Stimulated activated CD8-positive, alpha-beta memory T cell treated with anti-CD3 and anti-CD28 coated beads, Interleukin-4, amount 100 ng/mL, for 4 hours (primary cell): ENCODE data around the gene SRRM5.
"Not testable (repeated sequence)": the region's sequence is repeated elsewhere in the genome, so short reads cannot be mapped to it uniquely, and the experiment has no call there.

Source experiments
- DNase-seq, 2 donors: peaks; one replicate each; pipeline ENCODE4 v3.0.0-alpha.2; 2020; ENCODE audit warnings: low read depth in 2 of 2, low spot score in 1 of 2

The SRRM5 gene

DNA sequence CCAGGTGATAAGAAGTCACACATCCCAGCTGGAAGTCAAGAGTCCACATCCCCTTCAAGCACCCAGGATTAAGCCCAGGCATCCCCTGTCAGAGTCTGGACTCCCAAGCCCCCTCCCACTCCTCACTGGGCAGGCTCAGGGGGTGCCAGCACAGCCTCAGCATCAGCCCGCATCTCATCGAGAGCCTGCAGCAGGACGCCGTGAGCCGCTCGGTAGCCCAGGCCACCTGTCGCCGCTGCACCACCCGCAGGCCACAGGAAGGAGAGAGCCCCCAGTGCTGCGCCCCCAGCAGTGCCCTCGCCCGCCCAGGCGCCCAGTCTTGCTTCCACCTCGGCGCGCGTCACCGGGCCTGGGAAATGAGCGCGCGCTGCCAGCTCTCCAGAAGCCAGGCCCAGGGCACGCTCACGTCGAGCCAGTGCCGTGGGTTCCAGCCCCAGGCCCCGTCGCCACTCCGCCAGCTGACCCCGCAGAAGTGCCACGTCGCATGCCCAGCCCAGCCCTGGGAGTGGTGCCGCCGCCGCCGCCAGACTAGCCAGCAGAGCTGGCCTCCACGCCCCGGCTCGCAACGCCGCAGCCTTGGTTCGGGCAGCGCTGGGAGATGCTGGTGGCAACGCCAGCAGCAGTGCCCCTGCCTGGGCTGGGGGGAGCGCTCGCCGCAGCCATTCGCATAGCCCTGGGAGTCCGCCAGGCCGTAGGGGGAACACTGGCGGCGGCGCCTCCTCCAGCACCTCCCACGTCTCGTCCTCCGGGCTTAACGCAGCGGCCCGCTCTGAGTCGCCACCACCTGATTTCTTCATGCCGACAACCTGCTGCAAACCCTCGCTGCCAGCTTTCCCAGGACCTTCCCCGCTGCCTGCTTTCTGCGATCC lies 19.8 kb upstream of the SRRM5 start:
- no peak for DNase-seq

DNA sequence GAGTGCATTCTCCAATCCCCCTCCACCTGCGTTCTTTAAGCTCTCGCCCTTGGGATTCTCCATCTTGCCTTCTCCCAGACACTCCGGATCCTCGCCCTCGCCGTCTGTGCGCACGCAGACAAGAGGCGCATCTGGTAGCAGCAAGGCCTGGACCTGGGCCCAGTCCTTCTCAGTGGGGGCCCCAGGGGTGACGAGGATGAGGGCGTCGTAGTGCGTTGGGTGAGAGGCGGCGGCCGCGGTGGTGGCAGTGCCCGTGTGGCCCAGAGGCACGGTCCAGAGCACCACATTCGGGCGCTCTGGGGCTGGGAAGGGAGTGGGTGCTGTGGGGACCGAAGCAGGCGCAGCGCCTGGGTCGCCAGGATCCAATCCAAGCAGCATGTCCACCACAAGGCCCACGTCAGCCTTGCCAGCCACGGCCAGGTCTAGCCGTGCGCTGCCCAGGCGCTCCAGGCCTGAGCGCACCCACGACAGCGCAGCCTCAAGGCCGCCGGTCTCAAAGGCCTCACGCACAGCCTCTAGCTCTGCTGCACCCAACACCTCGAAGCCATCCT lies 19.0 kb upstream of the SRRM5 start:
- DNase-seq, result no peak

DNA sequence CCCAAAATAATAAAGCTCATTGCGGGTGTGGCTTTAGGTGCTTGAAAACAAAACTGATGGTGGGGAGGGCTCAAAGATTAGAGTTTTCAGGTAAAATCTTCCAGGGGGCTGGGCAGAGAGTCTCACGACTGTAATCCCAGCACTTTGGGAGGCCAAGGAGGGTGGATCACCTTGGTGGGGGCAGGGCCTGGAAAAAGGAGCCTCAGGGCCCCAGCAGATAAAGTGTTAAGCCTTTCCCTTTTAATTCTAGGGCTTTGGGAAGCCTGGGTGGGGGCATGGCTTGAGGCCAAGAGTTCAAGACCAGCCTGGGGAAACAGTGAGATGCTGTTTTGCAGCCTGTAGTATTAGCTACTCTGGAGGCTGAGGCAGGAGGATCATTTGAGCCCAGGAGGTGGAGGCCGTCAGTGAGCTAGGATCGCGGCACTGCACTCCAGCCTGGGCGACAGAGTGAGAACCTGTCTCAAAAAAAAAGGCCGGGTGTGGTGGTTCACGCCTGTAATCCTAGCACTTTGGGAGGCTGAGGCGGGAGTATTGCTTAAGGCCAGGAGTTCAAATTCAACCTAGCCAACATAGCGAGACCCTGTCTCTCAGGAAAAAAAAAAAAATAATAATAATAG lies 17.7 kb upstream of the SRRM5 start:
- no peak for DNase-seq

DNA sequence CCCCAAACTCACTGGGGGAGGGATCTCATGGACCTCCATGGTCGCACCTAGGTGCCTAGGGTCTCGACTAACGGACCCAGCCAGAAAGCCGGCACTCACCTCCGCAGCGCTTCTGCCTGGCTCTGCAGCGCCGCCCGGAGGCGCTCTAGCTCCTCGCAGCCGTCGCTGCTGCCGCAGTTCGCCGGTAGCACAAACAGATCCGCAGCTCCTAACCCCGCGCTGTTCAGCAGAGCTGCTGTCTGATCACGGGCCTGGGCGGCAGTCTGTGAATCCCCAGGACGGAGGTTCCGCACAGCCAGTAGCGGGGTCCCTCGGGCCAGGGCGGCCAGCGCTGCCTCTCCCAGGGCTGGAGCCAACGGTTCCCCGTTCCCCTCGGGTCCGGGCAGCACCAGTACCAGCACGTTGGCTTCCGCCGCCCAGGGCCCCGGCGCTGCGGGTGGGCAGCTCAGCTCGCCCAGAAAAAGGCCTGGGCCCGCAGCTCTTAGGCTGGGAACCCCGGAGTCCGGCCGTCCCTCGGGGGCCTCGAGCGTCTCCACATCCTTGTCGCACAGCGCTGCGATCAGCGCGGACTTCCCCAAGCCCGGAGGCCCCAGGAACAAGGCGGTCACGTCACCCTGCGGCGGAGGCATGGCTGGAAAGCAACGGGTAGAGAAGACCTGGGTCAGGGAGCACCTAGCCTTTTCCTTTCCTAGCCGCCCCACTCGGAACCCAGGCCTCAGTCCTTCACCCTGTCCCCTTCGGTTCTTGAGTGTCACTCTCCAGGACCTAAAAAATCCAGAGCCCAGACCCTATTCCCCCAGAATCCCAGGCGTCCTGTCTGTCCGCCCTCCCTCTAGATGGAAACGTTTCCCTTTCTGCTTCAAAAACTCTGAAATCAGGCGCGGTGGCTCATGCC lies 16.9 kb upstream of the SRRM5 start:
- peak; percentile 33 to 41 for DNase-seq

DNA sequence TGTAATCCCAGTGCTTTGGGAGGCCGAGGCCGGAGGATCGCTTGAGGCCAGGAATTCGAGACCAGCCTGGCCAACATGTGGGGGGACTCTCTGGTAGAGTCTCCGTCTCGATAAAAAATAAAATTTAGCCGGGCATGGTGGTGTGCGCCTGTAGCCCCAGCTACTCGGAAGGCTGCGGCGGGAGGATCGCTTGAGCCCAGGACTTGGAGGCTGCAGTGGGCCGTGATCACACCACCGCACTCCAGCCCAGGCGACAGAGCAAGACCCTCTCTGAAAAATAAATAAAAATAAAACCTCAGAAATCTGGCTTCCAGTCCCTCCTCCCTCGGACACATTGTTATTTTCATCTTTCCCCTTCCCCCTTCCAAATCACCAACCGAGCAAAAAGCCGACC lies 16.3 kb upstream of the SRRM5 start:
- no peak for DNase-seq

DNA sequence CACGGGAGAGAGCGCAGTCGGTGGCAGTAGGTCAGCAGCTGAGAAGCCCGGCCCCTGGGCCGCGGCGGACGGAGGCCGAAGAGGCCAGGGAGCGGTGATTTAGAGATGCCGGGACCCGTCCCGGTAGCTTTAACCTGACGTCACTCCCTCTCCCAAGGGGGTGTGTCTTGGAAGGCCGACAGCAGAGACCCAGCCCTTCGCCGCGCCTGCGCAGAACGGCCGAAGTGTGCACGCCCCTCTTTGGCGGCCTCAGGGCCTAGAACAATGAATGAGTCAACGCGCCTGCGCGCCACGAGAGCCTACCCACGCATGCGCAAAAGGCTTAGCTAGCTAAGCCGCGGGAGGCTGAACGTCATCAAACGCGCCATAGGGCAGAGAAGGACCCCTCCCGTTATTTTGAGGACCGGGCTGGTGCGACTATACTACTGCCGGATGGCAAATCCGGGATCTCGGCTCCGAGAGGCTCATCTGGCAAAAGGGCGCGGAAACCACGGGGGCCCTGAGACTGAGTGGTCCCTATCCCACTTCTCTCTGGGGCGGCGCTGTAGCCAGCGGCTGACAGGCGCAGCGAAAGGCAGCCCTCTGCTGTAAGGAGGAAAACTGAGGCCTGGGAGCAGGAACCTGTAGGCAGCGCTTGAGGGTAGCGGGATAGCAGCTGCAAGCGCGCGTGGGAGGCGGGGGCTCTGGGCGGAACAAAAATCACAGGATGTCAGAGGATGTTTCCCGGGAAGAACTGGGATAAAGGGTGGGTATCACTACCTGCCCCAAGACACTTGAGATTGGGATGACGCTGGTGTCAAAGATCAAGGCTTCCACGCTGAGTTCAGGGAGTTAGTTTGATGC lies 15.7 kb upstream of the SRRM5 start, which contains the start of the genes IRGQ and ZNF576:
Gene IRGQ, minus strand, starts transcription at position 136 of the 843 bp plus-strand sequence. CDS start 796 bp downstream, outside the sequence.
Gene ZNF576, plus strand, starts transcription at position 597 of the 843 bp plus-strand sequence. CDS start 514 bp downstream, outside the sequence.
- DNase-seq, result peak; percentile 100

DNA sequence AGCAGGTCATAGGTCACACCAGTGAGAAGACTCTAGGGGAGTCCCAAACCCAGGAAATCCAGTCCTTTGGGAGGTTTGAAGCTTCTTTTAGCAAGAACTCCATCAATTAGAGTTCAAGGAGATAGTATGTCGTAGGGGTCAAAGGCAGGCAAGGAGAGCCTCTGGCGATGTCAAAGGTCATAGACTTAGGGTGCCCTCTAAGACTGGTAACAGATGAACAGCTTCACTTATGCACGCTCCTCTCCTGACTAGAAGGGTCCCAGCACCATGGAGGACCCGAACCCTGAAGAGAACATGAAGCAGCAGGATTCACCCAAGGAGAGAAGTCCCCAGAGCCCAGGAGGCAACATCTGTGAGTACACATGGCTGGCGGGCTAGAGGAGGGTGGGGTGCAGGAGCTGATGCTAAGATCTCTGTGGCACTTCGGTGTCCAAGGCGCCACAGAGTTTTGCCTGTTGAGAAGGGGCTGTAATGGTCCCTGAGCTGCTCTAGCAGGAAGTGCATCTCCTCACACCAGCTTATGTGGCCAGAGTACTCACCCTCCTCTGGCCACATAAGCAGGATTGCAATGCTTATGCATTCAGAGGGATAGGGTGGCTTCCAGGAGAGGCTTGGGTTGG lies 14.9 kb upstream of the SRRM5 start:
- no peak for DNase-seq

DNA sequence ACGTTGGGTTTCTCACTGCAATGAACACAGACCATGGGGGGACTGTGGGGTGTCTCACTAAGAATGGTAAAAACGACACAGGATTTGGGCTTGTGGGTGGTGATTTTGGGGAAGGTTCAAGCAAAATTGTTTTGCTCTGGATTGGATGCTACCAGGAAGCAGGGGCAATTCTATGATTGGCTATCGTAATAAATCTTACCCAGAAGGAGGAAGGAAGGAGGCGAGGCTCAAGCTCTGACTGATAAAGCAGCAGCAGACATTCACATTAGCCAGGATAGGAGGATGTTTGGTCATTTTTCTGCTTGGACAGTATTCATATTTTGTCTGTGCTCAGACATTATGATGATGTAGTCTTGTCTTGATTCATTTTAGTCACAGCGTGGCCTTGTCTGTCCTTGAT lies 14.0 kb upstream of the SRRM5 start:
- DNase-seq, result no peak

DNA sequence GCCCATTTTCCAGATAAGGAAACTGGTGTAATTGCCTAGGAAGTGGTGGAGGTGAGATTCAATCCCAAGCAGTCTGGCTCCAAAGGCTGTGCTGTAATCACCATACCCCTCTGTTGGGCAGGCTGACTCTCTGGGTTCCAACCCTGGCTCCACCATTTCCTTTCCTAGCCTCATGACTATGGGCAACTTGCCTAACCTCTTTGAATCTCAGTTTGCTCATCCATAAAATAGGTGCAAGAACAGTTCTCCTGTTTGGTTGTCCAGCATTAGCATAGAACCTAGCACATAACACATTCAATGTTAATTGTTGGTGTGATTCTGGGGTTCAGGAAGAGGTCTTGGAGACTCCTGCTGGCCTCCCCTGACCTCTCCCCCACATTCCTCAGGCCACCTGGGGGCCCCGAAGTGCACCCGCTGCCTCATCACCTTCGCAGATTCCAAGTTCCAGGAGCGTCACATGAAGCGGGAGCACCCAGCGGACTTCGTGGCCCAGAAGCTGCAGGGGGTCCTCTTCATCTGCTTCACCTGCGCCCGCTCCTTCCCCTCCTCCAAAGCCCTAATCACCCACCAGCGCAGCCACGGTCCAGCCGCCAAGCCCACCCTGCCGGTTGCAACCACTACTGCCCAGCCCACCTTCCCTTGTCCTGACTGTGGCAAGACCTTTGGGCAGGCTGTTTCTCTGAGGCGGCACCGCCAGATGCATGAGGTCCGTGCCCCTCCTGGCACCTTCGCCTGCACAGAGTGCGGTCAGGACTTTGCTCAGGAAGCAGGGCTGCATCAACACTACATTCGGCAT lies 13.2 kb upstream of the SRRM5 start:
- no peak for DNase-seq

DNA sequence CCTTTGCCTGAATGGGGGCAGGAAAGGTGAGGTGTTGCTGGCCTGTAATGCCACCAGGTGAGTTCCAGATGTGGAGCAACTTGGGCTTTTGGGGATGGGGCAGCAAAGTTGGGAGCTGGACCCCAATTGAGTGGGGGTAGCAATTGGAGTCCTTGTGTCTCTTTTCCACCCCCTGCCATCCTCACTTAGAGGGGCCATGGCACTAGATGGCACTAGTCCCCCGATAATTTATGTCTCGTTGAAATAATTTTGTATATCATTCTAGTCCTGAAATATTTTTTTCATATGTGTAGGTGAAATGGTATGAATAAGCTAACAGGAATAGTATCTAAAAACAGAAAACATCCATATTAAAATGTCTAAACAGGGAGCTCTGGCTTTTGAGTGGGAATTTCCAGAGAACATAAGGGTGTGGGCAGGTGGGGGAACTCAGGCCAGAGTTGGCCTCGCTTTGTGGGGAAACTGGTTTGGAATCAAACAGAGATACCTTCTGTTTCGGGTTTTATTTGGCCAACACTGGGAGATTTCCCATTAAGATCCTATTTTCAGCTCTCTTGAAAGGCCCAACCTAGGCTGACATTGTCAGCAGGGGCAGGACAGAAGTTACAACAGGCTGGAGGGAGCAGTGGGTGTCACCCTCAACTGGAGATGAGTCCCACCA lies 12.1 kb upstream of the SRRM5 start:
- no peak for DNase-seq

DNA sequence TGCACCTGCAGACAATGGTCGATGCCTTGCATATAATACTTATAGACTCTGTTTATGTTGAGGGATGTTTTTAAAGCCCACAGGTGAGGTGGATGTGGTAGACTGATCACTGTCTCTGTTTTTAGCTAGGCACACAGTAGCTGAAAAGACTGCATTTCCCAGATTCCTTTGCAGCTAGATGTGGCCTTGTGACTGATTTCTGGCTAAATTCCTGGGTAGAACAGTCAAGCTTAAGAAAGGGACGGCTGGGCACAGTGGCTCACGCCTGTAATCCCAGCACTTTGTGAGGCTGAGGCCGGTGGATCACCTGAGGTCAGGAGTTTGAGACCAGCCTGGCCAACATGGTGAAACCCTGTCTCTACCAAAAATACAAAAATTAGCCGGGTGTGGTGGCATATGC lies 11.6 kb upstream of the SRRM5 start:
- not testable (repeated sequence) for DNase-seq

DNA sequence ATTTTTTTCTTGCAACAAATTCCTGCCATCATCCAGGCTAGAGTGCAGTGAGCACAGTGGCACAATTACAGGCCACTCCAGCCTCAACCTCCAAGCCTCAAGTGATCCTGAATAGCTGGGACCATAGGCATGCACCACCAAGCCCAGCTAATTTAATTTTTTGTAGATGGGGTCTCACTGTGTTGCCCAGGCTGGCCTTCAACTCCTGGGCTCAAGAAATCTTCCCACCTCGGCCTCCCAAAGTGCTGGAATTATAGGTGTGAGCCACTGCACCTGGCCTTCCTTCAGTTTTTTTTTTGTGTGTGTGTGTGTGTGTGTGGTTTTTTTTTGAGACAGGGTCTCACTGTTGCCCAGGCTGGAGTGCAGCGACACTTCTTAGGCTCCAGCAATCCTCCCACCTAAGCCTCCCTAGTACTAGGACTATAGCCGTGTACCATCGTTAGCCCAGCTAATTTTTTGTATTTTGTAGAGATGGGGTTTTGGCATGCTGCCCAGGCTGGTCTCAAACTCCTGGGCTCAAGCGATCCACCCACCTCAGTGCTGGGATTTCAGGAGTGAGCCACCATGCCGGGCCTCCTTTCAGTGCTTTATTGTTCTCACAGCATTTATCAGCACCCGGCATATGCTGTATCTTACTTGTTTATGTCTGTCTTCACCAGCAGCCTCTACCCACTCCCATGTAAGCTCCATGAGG lies 5.9 kb upstream of the SRRM5 start:
- no peak for DNase-seq

DNA sequence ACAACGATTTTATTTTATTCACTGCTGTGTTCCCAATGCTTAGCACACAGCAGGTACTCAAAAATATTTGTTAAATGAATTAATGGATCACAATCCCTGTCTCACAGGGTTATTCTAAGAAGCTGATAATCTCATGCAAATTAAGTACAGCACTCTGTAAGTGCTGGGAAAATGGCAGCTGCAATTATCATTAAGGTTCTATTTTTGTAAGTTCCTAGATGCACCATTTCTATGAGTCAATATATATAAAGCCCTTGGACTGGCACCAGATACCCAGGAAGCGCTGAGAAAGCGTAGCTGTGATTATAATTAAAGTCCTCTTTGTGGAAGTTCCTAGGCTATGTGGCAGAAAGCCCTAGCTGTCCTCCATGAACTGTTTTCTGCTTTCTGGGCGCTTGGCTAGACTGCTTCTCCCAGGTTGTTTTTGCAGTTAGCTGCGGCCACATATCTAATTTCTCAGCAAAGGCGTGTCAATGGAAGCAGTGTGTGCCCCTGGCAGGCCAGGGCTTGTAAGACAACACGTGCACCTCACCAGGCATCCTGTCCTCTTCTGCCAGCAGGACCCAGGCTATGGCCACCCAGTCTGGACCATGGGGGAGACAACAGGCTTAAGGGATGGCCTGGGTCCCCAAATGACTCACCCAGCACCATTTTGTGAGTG lies 5.2 kb upstream of the SRRM5 start:
- no peak for DNase-seq

DNA sequence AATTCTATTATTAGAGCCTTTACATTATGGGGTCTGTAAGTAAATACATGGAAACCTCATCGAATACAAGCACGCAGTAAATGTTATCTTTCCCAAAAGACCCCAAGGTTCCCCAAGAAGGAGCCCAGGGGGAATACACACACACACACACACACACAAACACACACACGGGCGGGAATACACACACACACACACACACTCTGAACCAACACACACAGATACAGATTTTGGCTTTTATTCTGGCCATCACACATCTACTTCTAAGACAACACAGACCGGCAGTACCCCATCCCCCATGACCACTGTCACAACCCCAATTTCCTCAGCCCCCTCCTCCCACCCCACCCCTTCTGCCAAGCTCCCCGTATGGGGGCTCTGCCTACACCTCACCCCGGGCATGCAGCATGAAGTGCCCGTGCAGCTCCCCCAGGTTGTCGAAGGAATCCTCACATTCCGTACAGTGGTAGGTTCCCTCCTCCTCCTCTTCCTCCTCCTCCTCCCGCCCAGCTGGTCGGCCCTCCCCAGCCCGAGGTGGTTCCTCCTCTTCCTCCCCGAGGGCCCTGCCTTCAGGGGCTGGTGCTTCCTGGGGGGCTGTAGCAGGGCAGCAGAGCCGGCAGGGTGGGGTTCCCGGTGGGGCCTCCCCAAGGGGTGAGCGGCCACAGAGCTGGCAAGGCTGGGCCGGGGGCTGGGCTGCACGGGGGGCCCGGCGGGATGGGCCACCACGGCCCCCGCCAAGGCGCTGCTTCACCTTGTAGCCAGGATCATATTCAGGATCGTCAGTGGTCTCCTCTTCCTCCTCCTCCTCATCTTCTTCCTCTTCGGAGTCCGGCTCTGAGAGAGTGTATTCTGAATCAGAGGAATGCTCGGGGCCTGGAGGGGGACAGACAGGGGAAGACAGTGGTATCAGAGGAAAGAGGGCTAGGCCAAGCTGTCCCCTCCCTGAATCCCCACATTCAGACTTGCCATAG lies 4.4 kb upstream of the SRRM5 start:
- no peak for DNase-seq

DNA sequence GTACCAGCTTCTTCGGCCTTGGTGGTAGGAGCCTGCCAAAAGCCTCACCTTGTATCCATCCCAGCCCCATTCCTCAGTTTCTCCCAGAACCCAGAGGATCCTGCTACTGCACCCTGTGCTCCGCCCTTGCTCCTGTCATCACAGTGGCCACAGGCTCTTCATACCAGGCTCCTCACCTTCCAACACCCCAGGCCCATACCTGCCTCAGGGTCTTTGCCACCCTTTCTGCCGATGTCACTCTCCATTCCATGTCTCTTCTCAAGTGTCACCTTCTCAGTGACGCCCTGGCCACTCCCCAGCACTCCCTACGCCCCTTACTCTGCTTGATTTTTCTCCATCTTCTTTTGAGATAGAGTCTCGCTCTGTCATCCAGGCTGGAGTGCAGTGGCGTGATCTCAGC lies 2.0 kb upstream of the SRRM5 start:
- DNase-seq, result no peak

DNA sequence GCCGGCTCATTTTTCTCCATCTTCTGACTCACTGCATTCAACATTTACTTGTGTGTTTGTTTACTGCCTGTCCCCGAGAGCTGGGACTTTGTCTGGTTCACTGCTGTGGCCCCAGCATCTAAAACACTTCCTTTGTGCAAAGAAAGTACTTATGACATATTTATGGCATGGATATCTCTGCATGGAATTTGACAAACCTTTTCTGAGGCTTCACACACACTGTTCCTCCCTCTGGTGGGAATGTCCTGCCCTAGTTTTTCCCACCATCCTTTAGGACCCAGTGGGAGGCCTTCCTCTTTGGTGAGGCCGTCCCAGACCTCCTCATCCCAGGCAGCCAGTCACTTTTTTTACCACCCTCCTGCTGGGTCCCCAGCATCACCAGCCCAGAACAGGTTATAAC lies 1.4 kb upstream of the SRRM5 start:
- no peak for DNase-seq
